SU-DHL-6 (cell line): ENCODE measurements around the gene DNASE1L2.

Experiments used
- H2AFZ ChIP-seq: fragments of 200-600 bp; sonication (generic); 2 replicates; pipeline ENCODE4 v1.6.1; 2014; ENCODE audit warnings: low read depth, mild to moderate bottlenecking, moderate library complexity, mixed read lengths, antibody characterized with exemption, low read length; ENCODE audit not compliant: severe bottlenecking
- H3F3A ChIP-seq: fragments of 200-600 bp; shearing (Covaris generic); 2 replicates; pipeline ENCODE4 v1.6.0; 2016; ENCODE audit warnings: antibody characterized with exemption, mild to moderate bottlenecking; ENCODE audit not compliant: insufficient read depth
- H3K27ac ChIP-seq: fragments of 200-600 bp; sonication (generic); 2 replicates; pipeline ENCODE4 v1.5.1; 2016; ENCODE audit warnings: low read depth, mild to moderate bottlenecking, low read length, moderate library complexity, mixed read lengths
- H3K27me3 ChIP-seq: fragments of 200-600 bp; sonication (generic), shearing (Covaris generic); 2 replicates; pipeline ENCODE4 v1.6.0; 2014; ENCODE audit warnings: mild to moderate bottlenecking, low read length
- H3K36me3 ChIP-seq: fragments of 200-600 bp; sonication (generic); 2 replicates; pipeline ENCODE4 v1.6.1; 2014; ENCODE audit warnings: mild to moderate bottlenecking, low read length, mixed read lengths
- H3K4me2 ChIP-seq: fragments of 300-600, 200-600 bp; shearing (Covaris generic), sonication (generic); 2 replicates; pipeline ENCODE4 v1.6.0; 2014; ENCODE audit warnings: low read length, low read depth, mild to moderate bottlenecking; ENCODE audit not compliant: poor library complexity, severe bottlenecking
- H3K4me3 ChIP-seq: fragments of 200-600 bp; sonication (generic); 2 replicates; pipeline ENCODE4 v1.5.1; 2014; ENCODE audit warnings: antibody characterized with exemption, low read length, mild to moderate bottlenecking, mixed read lengths; ENCODE audit not compliant: insufficient read depth, poor library complexity, severe bottlenecking
- H3K79me2 ChIP-seq: fragments of 200-600 bp; sonication (generic); 2 replicates; pipeline ENCODE4 v1.6.1; 2014; ENCODE audit warnings: mild to moderate bottlenecking, low read length, moderate library complexity; ENCODE audit not compliant: insufficient read depth
- H3K9ac ChIP-seq: fragments of 200-600 bp; sonication (generic); 2 replicates; pipeline ENCODE4 v1.7.0; 2014; ENCODE audit warnings: mild to moderate bottlenecking, low read length
- H3K9me2 ChIP-seq: fragments of 200-600 bp; sonication (generic); replicated peaks from 2 replicates; pipeline ENCODE4 v1.6.1; 2014; ENCODE audit warnings: low read length; ENCODE audit not compliant: insufficient read depth
- H3K9me3 ChIP-seq: fragments of 200-600 bp; sonication (generic); 2 replicates; pipeline ENCODE4 v1.6.1; 2014; ENCODE audit warnings: low read length, mixed read lengths; ENCODE audit not compliant: insufficient read depth
- H4K20me1 ChIP-seq: fragments of 200-600 bp; sonication (generic); 2 replicates; pipeline ENCODE4 v1.6.1; 2014; ENCODE audit warnings: low read depth, mild to moderate bottlenecking, antibody characterized with exemption, low read length, moderate library complexity, mixed read lengths
- EZH2phosphoT487 ChIP-seq: fragments of 200-600 bp; sonication (generic), shearing (Covaris generic); conservative IDR thresholded peaks from 2 replicates; pipeline ENCODE4 v1.6.1; 2018; ENCODE audit warnings: mild to moderate bottlenecking, antibody characterized with exemption, low read length, moderate library complexity, mixed read lengths
- TF ChIP-seq, protein P1 (sequence below): fragments of 200-600 bp; sonication (generic); IDR thresholded peaks from one replicate; pipeline ENCODE4 v1.5.1; 2017; ENCODE audit warnings: antibody characterized with exemption, mild to moderate bottlenecking, low read length, moderate library complexity; ENCODE audit not compliant: insufficient read depth, poor library complexity, severe bottlenecking

The DNASE1L2 gene

DNA sequence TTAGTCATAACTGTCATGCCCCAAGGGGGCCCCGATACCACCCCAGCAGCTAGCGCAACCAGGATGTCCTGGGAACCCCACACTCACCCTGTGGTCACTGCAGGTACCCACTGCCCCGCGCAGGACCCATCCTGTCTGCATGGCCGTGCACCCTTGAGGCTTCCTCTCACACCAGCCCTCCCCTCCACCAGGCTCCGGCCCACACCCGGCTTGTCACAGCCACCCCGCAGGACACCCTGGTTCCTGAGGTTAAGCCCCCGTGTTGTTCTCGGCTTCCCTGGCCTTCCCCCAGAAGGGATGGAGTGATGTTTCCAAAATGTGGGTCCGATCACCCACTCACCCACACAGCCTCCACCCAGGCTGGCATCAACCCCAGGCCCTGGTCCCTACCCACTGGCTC is 7.5 kb downstream of the DNASE1L2 start:
- H3K36me3 ChIP-seq = no peaks in the 10 kb centered on the region
- H3K9me3 ChIP-seq = no peaks in the 10 kb centered on the region
- no peak overlapping the region for H2AFZ ChIP-seq
- H3K27me3 ChIP-seq = no peaks in the 10 kb centered on the region
- no peak for TF ChIP-seq EZH2phosphoT487
- TF ChIP-seq, protein P1, sequence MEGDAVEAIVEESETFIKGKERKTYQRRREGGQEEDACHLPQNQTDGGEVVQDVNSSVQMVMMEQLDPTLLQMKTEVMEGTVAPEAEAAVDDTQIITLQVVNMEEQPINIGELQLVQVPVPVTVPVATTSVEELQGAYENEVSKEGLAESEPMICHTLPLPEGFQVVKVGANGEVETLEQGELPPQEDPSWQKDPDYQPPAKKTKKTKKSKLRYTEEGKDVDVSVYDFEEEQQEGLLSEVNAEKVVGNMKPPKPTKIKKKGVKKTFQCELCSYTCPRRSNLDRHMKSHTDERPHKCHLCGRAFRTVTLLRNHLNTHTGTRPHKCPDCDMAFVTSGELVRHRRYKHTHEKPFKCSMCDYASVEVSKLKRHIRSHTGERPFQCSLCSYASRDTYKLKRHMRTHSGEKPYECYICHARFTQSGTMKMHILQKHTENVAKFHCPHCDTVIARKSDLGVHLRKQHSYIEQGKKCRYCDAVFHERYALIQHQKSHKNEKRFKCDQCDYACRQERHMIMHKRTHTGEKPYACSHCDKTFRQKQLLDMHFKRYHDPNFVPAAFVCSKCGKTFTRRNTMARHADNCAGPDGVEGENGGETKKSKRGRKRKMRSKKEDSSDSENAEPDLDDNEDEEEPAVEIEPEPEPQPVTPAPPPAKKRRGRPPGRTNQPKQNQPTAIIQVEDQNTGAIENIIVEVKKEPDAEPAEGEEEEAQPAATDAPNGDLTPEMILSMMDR = no peak
- H3K9ac ChIP-seq = no peak overlapping the region
- H3K27ac ChIP-seq = no peak overlapping the region
- no peak overlapping the region for H3K4me3 ChIP-seq
- no peaks in the 10 kb centered on the region for H4K20me1 ChIP-seq
- H3K4me2 ChIP-seq = no peak overlapping the region
- H3K9me2 ChIP-seq = no peaks in the 10 kb centered on the region
- no peaks in the 10 kb centered on the region for H3K79me2 ChIP-seq
- peaks cover 4% of the 10 kb centered on the region; the same call in 1 of the 2 replicates for H3F3A ChIP-seq

DNA sequence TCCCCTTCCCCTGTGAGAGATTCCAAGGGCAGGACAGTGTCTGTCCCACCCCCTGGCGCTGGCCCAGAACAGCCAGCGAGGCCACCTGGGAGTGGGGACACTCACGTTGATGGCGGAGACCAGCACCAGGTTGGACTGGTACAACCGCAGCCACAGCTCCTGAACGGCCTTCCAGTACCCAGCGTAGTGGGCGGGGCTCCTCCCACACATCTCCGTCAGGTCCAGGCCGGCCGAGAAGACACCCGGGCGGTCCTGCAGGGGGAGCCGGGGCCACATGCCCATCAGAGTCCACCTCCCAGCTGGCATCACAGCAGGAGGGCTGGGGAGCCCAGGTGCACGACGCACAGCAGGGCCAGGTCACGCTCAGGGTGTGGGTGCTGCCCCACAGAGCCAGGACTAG is 8.1 kb downstream of the DNASE1L2 start:
- Histone ChIP-seq H4K20me1 (no peaks in the 10 kb centered on the region), H3F3A (peaks cover 2% of the 10 kb centered on the region; the same call in 1 of the 2 replicates), H3K9ac (no peak overlapping the region), H3K4me2 (no peak overlapping the region), H3K9me2 (no peaks in the 10 kb centered on the region), H3K9me3 (no peaks in the 10 kb centered on the region), H2AFZ (no peak overlapping the region), H3K36me3 (no peaks in the 10 kb centered on the region), H3K27ac (no peak overlapping the region), H3K4me3 (no peak overlapping the region), H3K27me3 (no peaks in the 10 kb centered on the region), H3K79me2 (peaks cover 2% of the 10 kb centered on the region; the same call in 1 of the 2 replicates)
- TF ChIP-seq, protein P1 = no peak
- TF ChIP-seq EZH2phosphoT487 = no peak

DNA sequence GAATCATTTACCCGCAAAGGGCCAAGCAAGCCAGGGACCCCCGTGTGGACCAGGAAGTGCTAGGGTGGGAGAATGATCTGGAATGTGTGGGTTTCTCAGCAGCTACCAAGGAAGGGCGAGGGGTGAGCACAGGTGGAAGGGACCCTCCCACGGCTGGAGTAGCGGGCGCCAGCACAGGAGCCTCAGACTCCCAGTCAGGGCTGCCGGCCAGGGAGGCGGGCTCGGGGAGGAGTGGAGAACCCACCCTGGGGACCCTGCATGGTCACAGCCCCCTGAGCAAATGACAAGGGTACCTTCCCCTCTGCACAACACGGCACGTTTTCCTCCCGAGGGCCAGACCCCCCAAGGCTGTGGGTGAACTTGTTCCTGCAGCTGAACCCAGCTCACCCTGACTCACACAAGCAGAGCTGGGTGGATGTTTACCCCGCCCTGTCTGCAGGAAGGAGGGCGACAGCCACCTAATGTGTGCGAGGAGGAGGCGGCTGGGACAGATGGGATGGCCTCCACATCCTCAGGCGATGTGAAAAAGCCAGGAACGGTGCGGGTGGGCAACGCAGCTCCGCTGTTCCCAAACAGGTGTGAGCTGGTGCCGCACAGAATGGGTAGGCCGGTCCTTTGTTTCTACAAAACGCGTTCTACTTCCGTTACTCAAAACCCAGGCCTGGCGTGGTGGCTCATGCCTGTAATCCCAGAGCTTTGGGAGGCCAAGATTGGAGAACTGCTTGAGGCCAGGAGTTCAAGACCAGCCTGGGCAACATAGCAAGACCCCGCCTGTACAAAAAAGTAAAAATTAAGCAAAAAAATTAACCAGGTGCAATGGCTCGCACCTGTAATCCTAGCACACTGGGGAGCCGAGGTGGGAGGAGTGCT is 8.9 kb downstream of the DNASE1L2 start:
- peaks cover 10% of the 10 kb centered on the region; the same call in 1 of the 2 replicates for H3K79me2 ChIP-seq
- H3K9me3 ChIP-seq = no peaks in the 10 kb centered on the region
- no peak overlapping the region for H3K4me2 ChIP-seq
- no peak overlapping the region for H3K27ac ChIP-seq
- H3K4me3 ChIP-seq = no peak overlapping the region
- H3K9me2 ChIP-seq = no peaks in the 10 kb centered on the region
- no peaks in the 10 kb centered on the region for H3K27me3 ChIP-seq
- H3K36me3 ChIP-seq = no peaks in the 10 kb centered on the region
- H2AFZ ChIP-seq = no peak overlapping the region
- H4K20me1 ChIP-seq = no peaks in the 10 kb centered on the region
- no peak overlapping the region for H3K9ac ChIP-seq
- H3F3A ChIP-seq = no peaks in the 10 kb centered on the region; the same call in 1 of the 2 replicates
- TF ChIP-seq EZH2phosphoT487 = no peak
- TF ChIP-seq, protein P1 = no peak
